HG03342 (cell line): Measurements from ENCODE around the gene COL4A2.
"Not testable (repeated sequence)": the region's sequence is repeated elsewhere in the genome, so short reads cannot be mapped to it uniquely, and the experiment has no call there.

Source experiments
- ATAC-seq: cut with Tn5 transposase; IDR thresholded peaks from one replicate; pipeline ENCODE4 v1.9.1; 2021; ENCODE audit warnings: mild to moderate bottlenecking, moderate library complexity; ENCODE audit not compliant: unreplicated experiment

COL4A2 gene

DNA sequence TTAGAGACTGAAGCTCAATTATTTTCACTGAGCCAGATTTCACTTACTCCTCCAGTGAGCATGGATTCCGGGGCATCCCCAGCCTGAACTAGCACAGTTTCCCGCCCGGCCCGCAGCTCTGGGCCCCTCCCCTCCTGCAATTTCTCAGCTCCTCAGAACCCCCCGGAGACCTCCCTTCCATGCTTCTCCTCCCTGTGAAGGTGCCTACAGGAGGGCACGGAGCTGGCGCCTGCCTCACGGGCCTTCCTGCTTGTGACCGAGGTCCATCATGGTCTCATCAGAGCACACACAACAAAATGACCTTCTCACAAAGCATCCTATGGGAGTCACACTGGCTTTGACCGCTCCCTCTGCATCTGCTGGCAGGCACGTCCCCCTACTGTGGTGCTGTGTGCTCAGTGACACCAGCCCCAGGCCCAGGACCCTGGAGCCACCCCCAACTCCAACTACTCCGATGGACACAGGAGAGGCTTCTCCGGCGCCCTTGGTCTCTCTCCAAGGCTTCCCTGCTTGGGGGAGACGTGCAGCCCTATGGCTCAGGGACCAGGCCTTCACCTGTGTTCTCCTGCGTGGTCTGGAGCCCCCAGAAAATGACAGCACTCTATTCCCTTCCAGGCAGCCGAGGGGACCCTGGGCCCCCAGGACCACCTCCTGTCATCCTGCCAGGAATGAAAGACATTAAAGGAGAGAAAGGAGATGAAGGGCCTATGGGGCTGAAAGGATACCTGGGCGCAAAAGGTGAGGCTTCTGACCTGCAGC, 177.4 kb downstream of the COL4A2 start:
- ATAC-seq = no peak

- no peak for ATAC-seq
Measured at GRCh38 chr13:110485604-110486003, 178.5 kb downstream of the COL4A2 start.

GRCh38 chr13:110486061-110486715, 179.1 kb downstream of the COL4A2 start:
- no peak for ATAC-seq

DNA sequence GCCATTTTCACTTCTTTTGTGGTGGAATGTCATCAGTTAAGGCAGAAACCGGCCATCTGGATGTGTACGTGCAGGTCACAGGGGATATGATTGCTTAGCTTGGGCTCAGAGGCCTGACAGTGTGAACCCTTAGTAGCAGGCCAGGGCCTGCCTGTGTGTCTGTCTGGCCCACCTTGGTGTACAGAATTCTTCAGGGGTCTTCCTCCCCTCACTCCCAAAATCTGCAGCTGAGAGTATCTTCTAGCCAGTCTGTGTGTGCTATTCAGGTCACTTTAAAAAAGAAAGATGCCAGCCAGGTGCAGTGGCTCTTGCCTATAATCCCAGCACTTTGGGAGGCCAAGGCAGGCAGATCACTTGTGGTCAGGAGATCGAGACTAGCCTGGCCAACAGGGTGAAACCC, 179.8 kb downstream of the COL4A2 start:
- ATAC-seq = not testable (repeated sequence)

DNA sequence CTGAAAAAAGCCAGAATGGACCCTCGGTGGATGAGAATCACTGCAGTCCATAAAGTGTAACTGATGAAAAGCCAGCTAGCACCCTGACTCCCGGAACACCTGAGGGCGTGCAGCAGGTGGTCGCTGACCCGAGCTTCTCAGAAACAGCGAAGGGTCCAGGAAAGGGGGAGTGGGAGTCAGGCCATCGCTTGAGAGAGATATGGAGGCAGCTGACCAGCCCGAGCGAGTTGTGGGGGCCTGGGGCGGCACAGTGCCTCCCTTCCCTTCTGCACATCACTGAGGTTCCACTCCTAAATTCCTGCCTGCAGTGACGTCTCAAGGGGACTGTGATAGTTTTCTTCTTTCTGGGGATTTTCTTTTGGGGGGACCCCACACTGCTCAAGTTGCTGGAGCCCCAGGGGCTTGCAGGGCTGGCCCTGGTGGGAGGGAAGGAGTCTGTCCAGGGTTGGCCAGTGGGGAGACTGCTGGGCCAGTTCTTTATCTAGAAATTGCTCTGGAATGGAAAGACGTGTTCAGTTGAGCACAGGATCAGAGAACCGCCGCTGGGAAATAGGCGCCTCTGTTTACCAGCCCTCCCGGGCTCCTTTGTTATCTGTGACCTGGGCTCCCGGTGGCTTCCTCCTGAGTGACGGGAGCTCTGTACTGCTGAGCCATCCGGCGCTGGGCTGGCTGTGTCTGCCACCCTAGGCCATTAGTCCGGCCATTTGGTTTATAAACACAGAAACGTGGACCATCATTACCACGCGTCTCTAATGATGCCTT, 183.1 kb downstream of the COL4A2 start:
- no peak for ATAC-seq

DNA sequence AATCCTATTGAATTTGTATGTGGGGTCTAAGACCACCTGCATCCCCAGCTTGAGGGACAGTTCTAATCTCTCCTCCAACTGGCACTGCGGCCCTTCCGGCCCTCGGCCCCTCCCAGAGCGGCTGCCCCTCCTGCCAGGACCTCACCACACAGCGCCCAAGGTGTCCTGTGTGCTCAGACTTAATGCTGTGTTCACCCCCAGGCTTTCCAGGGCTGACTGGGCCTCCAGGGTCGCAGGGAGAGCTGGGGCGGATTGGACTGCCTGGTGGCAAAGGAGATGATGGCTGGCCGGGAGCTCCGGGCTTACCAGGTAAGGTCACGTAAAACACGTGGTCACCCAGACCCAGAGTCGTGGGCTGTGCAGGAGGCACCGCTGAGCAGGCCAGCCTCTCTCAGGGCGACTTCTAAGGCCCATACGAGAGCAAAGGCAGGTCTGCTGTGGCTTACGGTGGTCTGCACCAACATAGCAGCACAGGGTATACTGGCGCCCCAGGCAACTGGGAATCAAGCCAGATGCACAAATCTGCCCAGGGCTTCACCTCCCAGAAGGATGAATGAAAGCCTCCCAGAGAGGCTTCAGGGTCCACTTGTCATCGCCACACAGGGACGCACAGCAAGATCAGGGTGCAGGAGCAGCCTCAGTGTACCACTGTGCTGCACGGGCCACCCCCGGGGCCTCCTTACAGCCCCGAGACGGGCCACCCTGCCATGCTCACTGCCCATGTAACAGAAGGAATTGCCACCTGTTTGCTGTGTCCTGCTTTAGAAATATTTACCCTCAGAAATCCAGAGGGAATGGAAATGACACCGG, 185.0 kb downstream of the COL4A2 start:
- no peak for ATAC-seq

- no peak for ATAC-seq
Measured at GRCh38 chr13:110492679-110493593, 185.9 kb downstream of the COL4A2 start.

- no peak for ATAC-seq
Measured at GRCh38 chr13:110493613-110494012, 186.5 kb downstream of the COL4A2 start.

- no peak for ATAC-seq
Measured at GRCh38 chr13:110495376-110495775, 188.3 kb downstream of the COL4A2 start.

DNA sequence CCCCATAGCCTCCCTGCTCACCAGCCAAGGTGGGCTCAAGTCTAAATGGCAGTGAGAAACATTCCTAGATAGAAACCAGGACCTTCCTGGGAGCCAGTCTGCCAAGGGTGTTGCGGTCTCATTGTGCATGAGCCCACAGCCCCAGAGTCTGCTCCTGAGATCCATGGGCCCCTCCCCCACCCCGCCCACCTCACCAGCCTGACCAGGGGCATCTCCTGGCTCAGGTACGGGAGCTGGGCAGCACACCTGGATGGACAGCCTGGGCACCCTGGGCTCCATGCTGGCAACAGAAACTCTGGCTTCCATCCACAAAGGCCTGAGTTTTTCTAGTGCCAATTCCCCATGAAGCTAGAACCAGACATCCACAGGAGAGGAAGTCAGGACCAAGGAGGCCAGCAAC, 188.8 kb downstream of the COL4A2 start:
- ATAC-seq = no peak

DNA sequence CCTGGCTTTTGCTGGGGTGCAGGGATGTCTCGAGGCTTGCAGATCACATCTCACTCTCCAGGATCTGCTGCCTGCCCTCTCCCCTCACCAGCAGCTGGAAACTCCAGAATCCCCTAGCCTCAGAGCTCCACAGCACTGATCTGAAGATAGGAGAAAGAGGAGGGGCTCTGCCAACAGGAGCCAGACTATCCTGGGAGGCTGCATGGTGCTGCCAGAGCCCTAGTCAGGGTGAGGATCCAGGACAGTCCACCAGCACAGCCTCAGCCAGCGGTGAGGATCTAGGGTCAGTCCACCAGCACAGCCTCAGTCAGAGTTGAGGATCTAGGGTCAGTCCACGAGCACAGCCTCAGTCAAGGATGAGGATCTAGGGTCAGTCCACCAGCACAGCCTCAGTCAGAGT, 189.2 kb downstream of the COL4A2 start:
- no peak for ATAC-seq

DNA sequence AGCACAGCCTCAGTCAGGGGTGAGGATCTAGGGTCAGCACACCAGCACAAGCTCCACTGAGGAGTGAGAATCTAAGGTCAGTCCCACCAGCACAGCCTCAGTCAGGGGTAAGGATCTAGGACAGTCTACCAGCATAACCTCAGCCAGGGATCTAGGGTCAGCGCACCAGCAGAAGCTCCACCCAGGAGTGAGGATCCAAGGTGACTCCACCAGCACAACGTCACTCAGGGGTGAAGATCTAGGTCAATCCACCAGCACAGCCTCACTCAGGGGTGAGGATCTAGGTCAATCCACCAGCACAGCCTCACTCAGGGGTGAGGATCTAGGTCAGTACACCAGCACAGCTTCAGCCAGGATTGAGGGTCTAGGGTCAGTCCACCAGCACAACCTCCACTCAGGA, 189.9 kb downstream of the COL4A2 start:
- ATAC-seq = no peak

GRCh38 chr13:110497896-110498295, 190.8 kb downstream of the COL4A2 start:
- ATAC-seq = not testable (repeated sequence)

GRCh38 chr13:110498327-110498726, 191.2 kb downstream of the COL4A2 start:
- ATAC-seq = no peak

DNA sequence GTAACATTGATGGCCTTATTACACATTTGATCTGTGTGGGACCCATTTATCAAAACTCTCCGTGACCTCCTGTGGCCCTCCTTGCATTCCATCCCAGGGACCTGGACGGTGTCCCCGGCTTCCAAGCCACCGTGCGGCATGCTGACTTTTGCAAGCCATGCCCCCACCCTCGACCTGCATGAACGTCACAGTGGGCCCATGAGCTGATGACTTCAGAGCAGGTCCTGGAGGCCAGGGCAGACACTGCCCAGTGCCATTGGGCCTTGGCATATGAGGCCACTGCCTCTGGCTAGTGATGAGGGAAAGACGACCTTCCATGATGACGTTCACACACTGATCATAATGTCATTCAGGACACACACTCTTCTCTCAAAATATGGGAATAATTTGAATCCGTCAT, 191.7 kb downstream of the COL4A2 start:
- ATAC-seq = no peak

- no peak for ATAC-seq
Measured at GRCh38 chr13:110499621-110500281, 192.7 kb downstream of the COL4A2 start.

DNA sequence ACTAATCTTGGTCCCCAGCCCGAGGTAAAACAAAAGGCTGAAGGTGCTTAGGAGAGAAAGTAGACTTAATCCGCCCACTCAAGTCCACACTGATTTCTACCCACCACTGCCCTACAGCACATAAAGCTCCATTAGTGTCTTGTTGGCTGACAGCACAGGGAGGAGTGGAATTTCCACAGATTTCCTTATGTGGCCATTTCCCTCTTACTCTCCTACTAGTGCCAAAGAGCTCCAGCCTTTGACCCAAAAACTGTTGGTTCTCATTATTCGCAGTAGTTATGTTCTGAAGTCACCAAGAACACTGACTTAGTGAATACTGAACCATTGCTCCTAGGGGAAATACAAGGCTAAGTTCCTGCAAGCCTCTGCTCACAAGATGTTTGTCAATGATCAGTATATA, 193.3 kb downstream of the COL4A2 start:
- no peak for ATAC-seq

DNA sequence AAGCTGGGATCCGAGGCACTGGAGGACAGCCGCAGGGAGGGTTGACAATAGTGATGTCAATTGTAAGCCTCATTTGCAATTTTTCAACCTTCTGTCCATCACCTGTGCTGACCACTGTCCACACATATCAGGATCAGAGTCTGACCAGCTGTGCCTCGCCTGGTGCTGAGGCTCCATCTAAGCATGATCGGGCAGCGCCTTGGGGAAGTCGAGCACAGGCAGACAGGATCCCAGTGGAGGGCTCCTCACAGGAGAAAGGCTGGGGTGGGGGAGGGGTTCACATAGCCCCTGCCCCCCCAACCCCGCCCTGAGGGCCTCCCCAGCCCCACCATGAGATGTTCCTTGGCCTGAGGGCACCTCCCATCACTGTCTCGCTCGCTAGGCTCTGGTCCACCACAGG, 194.1 kb downstream of the COL4A2 start:
- no peak for ATAC-seq
